Left forelimb (tissue), 1 donor: ENCODE results near the gene PPP1R2C.

ENCODE experiments used
- DNase-seq: peaks from one replicate; pipeline ENCODE4 v3.0.0-alpha.2; 2018; ENCODE audit warnings: low spot score

Gene PPP1R2C

GRCh38 chrX:42748067-42748850 is 29.7 kb downstream of the PPP1R2C start:
- no peak for DNase-seq

GRCh38 chrX:42746606-42747005 is 31.4 kb downstream of the PPP1R2C start:
- DNase-seq, result no peak

GRCh38 chrX:42740456-42740855 is 37.5 kb downstream of the PPP1R2C start:
- no peak for DNase-seq

DNA sequence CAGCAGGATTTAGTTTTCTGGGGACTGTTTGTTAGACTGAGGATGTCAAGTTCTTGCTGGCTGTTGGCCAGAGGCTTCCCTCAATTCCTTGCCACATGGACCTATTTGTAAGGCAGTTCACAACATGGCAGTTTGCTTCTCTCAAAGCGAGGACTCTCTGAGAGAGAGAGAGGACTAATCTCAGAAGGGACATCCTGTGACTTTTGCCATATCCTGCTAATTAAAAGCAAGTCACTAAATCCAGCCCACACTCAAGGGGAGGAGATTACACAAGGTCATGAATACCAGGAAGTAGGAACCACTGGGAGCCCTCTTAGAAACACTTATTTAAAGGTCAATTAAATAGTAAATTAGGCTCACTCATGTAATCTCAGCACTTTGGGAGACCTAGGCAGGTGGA is 38.2 kb downstream of the PPP1R2C start:
- no peak for DNase-seq

DNA sequence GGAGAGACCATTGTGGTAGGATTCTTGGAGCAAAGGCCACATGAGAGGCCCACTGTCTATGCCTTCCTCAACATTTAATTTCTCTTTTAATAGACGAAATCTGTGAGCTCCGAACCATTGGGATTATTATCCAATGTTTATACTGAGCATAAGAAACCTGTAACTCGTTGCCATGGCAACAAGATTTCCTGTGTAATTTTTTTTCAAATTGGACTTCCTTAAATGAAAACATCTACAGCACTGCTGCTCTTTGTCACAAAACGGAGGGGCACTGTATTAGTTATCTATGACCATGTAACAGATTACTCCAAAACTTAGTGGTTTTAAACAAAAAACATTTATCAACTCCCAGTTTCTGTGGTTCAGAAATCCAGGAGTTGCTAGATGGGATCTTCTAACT is 38.7 kb downstream of the PPP1R2C start:
- DNase-seq, result no peak

DNA sequence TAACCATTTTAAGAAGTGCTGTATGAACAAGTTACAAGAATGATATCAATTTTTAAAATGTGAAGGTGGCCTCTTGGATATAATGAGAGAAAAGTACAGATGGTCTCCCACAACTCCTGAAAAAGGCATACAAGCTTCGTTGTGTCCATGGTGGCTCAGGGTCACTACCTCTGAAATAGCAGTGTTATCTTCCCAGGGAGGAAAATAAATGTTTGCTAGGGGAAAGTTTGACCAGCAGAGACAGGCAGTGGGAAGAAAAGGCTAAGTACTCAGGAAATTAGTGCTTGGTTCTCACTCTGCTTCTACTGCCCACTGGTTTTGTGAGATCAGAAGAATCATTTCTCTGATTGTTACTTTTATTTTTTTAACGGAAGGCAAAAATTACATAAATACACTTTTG is 39.4 kb downstream of the PPP1R2C start:
- no peak for DNase-seq

GRCh38 chrX:42735250-42735649 is 42.7 kb downstream of the PPP1R2C start:
- DNase-seq, result no peak

DNA sequence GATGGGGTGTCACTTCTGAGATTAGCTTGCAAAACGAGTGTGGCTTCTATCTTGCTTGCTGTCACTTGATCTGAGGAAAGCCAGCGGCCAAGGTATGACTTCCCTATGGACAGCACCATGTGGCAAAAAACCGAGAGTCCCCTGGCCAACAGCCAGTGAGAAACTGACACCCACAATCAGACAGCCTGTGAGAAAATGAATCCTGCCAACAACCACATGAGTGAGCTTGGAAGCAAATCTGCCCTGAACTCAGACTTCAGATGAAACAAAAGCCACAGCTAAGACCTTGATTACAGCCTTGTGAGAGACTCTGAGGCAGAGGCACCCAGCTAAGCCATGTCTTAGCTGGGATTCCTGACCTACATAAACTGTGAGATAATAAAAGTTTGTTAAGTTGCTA is 45.5 kb downstream of the PPP1R2C start:
- no peak for DNase-seq
